K562 (cell line): ENCODE measurements around the gene HERPUD2. TPM values are rescaled to one million over a fixed set of nuclear protein-coding genes. Genes with fewer than 3 reads are reported as not detected.

Source experiments
- ATAC-seq: fragments of 200-7000 bp; cut with Tn5 transposase; 3 replicates; pipeline ENCODE4 v1.9.1; 2020; ENCODE audit warnings: moderate library complexity
- BruUV-seq: library from RNA; stranded (reverse); fragments of 400-500 nt; replicated peaks from 2 replicates; lab custom pipeline; 2021; lab: Mats Ljungman, UMichigan
- CTCF ChIA-PET: fragments of 300-600 bp; formaldehyde crosslinking; extraction: SDS; loops from one replicate; lab custom pipeline; 2021; ENCODE audit warnings: low intra/inter-chr PET ratio; lab: Yijun Ruan, JAX
- POLR2A ChIA-PET: fragments of 300-600, 350-650 bp; sonication (Branson Sonifier 250); formaldehyde crosslinking; extraction: SDS; loops from one replicate; lab custom pipeline; 2021; ENCODE audit warnings: antibody characterized with exemption, inconsistent platforms; lab: Yijun Ruan, JAX
- DNase-seq, 4 experiments: peaks; one replicate each; pipeline versions ENCODE4 v3.0.0 to v3.0.0-alpha.2; 2011 to 2018; ENCODE audit warnings: low spot score in 3 of 4, mixed read lengths in 3 of 4; ENCODE audit errors: extremely low read depth in 1 of 4
- FAIRE-seq: peaks from 2 replicates; lab custom pipeline; 2011; peaks lifted over from hg19 to GRCh38; lab: Jason Lieb, UNC
- H2AFZ ChIP-seq: 2 replicates; pipeline ENCODE4 v1.6.0; 2011; ENCODE audit warnings: low read depth, low read length, control low read depth, inconsistent platforms
- H3K27ac ChIP-seq: fragments of 200-600 bp; 3 replicates; pipeline ENCODE4 v1.8.0; 2011; ENCODE audit warnings: low read depth, mild to moderate bottlenecking, control low read depth, inconsistent platforms, low read length, moderate library complexity, mixed read lengths; ENCODE audit errors: extremely low read depth
- H3K27me3 ChIP-seq, 2 experiments: fragments of 300-600 bp in 1 of 2; 2 replicates in 1 of 2; 3 replicates in 1 of 2; pipeline versions ENCODE4 v1.6.0 to v1.8.0; 2011; ENCODE audit warnings: inconsistent platforms in 2 of 2, low read length in 2 of 2, mild to moderate bottlenecking in 1 of 2, mixed read lengths in 1 of 2, moderate library complexity in 1 of 2; ENCODE audit not compliant: control insufficient read depth in 2 of 2, insufficient read depth in 2 of 2
- H3K36me3 ChIP-seq: fragments of 300-600 bp; 3 replicates; pipeline ENCODE4 v1.8.0; 2011; ENCODE audit warnings: mild to moderate bottlenecking, low read length, inconsistent platforms; ENCODE audit not compliant: control insufficient read depth, insufficient read depth
- H3K4me1 ChIP-seq, 2 experiments: fragments of 200-600 bp in 1 of 2; replicated peaks in 1 of 2; 2 replicates in 1 of 2; 3 replicates in 1 of 2; pipeline versions ENCODE4 v1.5.1 to v1.8.0; 2011; ENCODE audit warnings: inconsistent platforms in 2 of 2, low read length in 2 of 2, mild to moderate bottlenecking in 1 of 2, mixed read lengths in 1 of 2, moderate library complexity in 1 of 2; ENCODE audit not compliant: control insufficient read depth in 2 of 2, insufficient read depth in 2 of 2
- H3K4me2 ChIP-seq: 2 replicates; pipeline ENCODE4 v1.6.1; 2011; ENCODE audit warnings: low read length, control low read depth, inconsistent platforms, mixed read lengths; ENCODE audit not compliant: insufficient read depth
- H3K4me3 ChIP-seq: fragments of 200-600 bp; sonication (generic), shearing (Covaris generic); 2 replicates; pipeline ENCODE4 v1.5.1; 2016; ENCODE audit warnings: control low read depth, inconsistent platforms
- H3K79me2 ChIP-seq: fragments of 200-600 bp; 3 replicates; pipeline ENCODE4 v1.8.0; 2011; ENCODE audit warnings: low read length, inconsistent platforms; ENCODE audit not compliant: control insufficient read depth, insufficient read depth
- H3K9ac ChIP-seq, 2 experiments: 2 replicates each; pipeline versions ENCODE4 v1.6.0 to v1.6.1; 2011; ENCODE audit warnings: low read depth in 2 of 2, low read length in 2 of 2, control low read depth in 1 of 2, inconsistent platforms in 1 of 2, mild to moderate bottlenecking in 1 of 2, mixed read lengths in 1 of 2; ENCODE audit not compliant: insufficient read depth in 1 of 2
- H3K9me1 ChIP-seq: one replicate; pipeline ENCODE4 v1.6.0; 2011; ENCODE audit warnings: inconsistent platforms, mild to moderate bottlenecking, low read length, moderate library complexity; ENCODE audit not compliant: control insufficient read depth, insufficient read depth
- H3K9me3 ChIP-seq: replicated peaks from 2 replicates; pipeline ENCODE4 v1.5.1; 2011; ENCODE audit warnings: low read depth, low read length, inconsistent platforms; ENCODE audit not compliant: control insufficient read depth, insufficient read depth
- H4K20me1 ChIP-seq: replicated peaks from 2 replicates; pipeline ENCODE4 v1.6.1; 2011; ENCODE audit warnings: low read length, inconsistent platforms, mixed read lengths; ENCODE audit not compliant: control insufficient read depth, insufficient read depth
- FOSL1 ChIP-seq: fragments of 200-800 bp; sonication (Bioruptor generic); conservative IDR thresholded peaks from 2 replicates; pipeline ENCODE4 v1.6.1; 2016; ENCODE audit warnings: missing genetic modification characterization, missing compliant biosample characterization
- GATAD2A ChIP-seq: fragments of 450-650 bp; IDR thresholded peaks from 2 replicates; pipeline ENCODE4 v1.6.1; 2017
- KDM5B ChIP-seq: fragments of 200-600 bp; sonication (generic); IDR thresholded peaks from 2 replicates; pipeline ENCODE4 v1.6.1; 2012; ENCODE audit warnings: low read depth, mild to moderate bottlenecking, moderate library complexity, low read length, control low read depth, inconsistent platforms; ENCODE audit not compliant: insufficient replicate concordance
- PTBP1 ChIP-seq: fragments of 200-400 bp; formaldehyde crosslinking; IDR thresholded peaks from 2 replicates; pipeline ENCODE4 v1.6.1; 2017; ENCODE audit warnings: low read depth, low read length
- SMARCE1 ChIP-seq: fragments of 450-650 bp; IDR thresholded peaks from 2 replicates; pipeline ENCODE4 v1.7.1; 2016; ENCODE audit warnings: mild to moderate bottlenecking
- ZNF551 ChIP-seq: fragments of 250-450 bp; sonication (Bioruptor Pico); IDR thresholded peaks from 2 replicates; pipeline ENCODE4 v1.5.0; 2021; ENCODE audit warnings: mild to moderate bottlenecking, moderate library complexity
- WGBS: fragments of 100-300 bp; shearing (Covaris generic); methylation state at CpG from one replicate; pipeline ENCODE4 v1.1.6; 2016; ENCODE audit warnings: low coverage, mixed read lengths; ENCODE audit not compliant: insufficient coverage; ENCODE audit errors: missing lambda C conversion rate; 5-methylcytosine and 5-hydroxymethylcytosine counted together
- in situ Hi-C: fragments of 300-500 bp; cut with MboI; formaldehyde crosslinking; loops from 4 replicates; pipeline ENCODE4 v1.15.0; 2018; ENCODE audit warnings: inconsistent platforms, mixed read lengths
- intact Hi-C: fragments of 100-400 bp; cut with micrococcal nuclease; formaldehyde crosslinking; loops from 2 replicates; pipeline ENCODE4 v1.14.2; 2022
- polyA plus RNA-seq, 8 experiments: library from polyadenylated mRNA; depleted of rRNA in 4 of 8; stranded (reverse) in 5 of 8; unstranded in 3 of 8; fragments of >200 nt; fragmentation: Nextera tagmentation in 2 of 8; fragmentation: Illumina TruSeq in 1 of 8; extraction: Ambion mirVana in 2 of 8; extraction: Trizol in 1 of 8; gene quantifications; 2 replicates each; pipeline versions ENCODE4 v1.2.1 to v1.2.3, GENCODE V29; 2011 to 2014; ENCODE audit warnings: inconsistent platforms in 1 of 8, missing spikeins in 1 of 8
- total RNA-seq, 7 experiments: library from RNA; depleted of rRNA in 6 of 7; stranded (reverse); fragments of >200 nt in 6 of 7; fragmentation: Illumina TruSeq in 2 of 7; extraction: Trizol in 2 of 7; gene quantifications; 2 replicates each; pipeline versions ENCODE4 v1.2.1 to v1.2.3, GENCODE V29; 2011 to 2021; ENCODE audit warnings: low replicate concordance in 1 of 7
- TF ChIP-seq, protein P1 (sequence below): sonication (generic); formaldehyde crosslinking; IDR thresholded peaks from 2 replicates; pipeline ENCODE4 v1.8.1; 2023; ENCODE audit warnings: missing genetic modification reagents, mild to moderate bottlenecking, borderline replicate concordance
- TF ChIP-seq, protein P2 (sequence below): sonication (generic); formaldehyde crosslinking; IDR thresholded peaks from 2 replicates; pipeline ENCODE4 v1.8.0; 2022; ENCODE audit warnings: mild to moderate bottlenecking, missing genetic modification reagents, borderline replicate concordance
- TF ChIP-seq, protein P3 (sequence below): fragments of 250-450 bp; sonication (Bioruptor Pico); IDR thresholded peaks from 2 replicates; pipeline ENCODE4 v1.8.0; 2022; ENCODE audit warnings: inconsistent platforms, mild to moderate bottlenecking, moderate library complexity, borderline replicate concordance
- TF ChIP-seq, protein P4 (sequence below): IDR thresholded peaks from 2 replicates; pipeline ENCODE4 v1.6.1; 2014; ENCODE audit warnings: antibody characterized with exemption
- TF ChIP-seq, protein P5 (sequence below), 2 experiments: fragments of 450-650 bp in 1 of 2; sonication (generic) in 1 of 2; formaldehyde crosslinking in 1 of 2; IDR thresholded peaks in 1 of 2; conservative IDR thresholded peaks in 1 of 2; 2 replicates each; pipeline versions ENCODE4 v1.6.1 to v1.8.1; 2016 to 2023; ENCODE audit warnings: mild to moderate bottlenecking in 2 of 2, moderate library complexity in 2 of 2, inconsistent platforms in 1 of 2, missing genetic modification reagents in 1 of 2

HERPUD2 gene
- total and polyA plus RNA-seq, 9 of the 15 experiments (the other 6 are each of a cell fraction or from before 2014, with no cell fraction given): 4.1 to 28.5 (median 12.3) TPM

DNA sequence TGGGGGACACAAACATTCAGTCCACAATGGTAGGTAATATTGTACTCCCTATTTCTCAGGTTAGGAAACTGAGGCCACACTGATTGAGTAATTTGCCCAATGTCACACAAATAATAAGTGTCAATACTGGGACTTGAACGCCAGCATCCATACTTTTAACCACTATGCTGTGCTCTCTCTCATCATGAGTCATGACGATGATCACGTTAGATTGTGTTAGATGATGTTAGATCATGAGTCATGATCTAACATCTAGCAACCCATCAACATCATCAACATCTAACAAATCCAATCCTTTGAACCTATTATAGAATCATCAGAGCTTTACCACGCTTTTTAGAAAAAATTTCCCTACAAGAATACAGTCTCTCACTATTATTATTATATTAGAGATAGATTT, 28.1 kb upstream of the HERPUD2 start:
- no peak overlapping the region for H3K27ac ChIP-seq
- intact Hi-C loops: no loop called here
- no peaks in the 10 kb centered on the region for H3K9me3 ChIP-seq
- in situ Hi-C loops: no loop called here
- no peak overlapping the region for H3K4me2 ChIP-seq
- FAIRE-seq: no peak
- peaks cover 5 to 11% of the 10 kb centered on the region in 2 experiments; a peak in 4 of 5 replicates for H3K27me3 ChIP-seq
- no peak for ATAC-seq
- WGBS: 3% methylated on average over 4 of the region's 4 CpGs
- POLR2A ChIA-PET: no interaction called here
- no peak overlapping the region for H3K9ac ChIP-seq
- H3K4me1 ChIP-seq: no peaks in the 10 kb centered on the region; a peak in 2 of 5 replicates
- no peaks in the 10 kb centered on the region for H4K20me1 ChIP-seq
- CTCF ChIA-PET: no interaction called here
- no peaks in the 10 kb centered on the region for H3K36me3 ChIP-seq
- H3K4me3 ChIP-seq: no peak overlapping the region
- no TSS peak for BruUV-seq
- no peaks in the 10 kb centered on the region for H3K79me2 ChIP-seq
- no peak for DNase-seq
- H2AFZ ChIP-seq: no peak overlapping the region
- H3K9me1 ChIP-seq: no peaks in the 10 kb centered on the region
- TF ChIP-seq, protein P1, sequence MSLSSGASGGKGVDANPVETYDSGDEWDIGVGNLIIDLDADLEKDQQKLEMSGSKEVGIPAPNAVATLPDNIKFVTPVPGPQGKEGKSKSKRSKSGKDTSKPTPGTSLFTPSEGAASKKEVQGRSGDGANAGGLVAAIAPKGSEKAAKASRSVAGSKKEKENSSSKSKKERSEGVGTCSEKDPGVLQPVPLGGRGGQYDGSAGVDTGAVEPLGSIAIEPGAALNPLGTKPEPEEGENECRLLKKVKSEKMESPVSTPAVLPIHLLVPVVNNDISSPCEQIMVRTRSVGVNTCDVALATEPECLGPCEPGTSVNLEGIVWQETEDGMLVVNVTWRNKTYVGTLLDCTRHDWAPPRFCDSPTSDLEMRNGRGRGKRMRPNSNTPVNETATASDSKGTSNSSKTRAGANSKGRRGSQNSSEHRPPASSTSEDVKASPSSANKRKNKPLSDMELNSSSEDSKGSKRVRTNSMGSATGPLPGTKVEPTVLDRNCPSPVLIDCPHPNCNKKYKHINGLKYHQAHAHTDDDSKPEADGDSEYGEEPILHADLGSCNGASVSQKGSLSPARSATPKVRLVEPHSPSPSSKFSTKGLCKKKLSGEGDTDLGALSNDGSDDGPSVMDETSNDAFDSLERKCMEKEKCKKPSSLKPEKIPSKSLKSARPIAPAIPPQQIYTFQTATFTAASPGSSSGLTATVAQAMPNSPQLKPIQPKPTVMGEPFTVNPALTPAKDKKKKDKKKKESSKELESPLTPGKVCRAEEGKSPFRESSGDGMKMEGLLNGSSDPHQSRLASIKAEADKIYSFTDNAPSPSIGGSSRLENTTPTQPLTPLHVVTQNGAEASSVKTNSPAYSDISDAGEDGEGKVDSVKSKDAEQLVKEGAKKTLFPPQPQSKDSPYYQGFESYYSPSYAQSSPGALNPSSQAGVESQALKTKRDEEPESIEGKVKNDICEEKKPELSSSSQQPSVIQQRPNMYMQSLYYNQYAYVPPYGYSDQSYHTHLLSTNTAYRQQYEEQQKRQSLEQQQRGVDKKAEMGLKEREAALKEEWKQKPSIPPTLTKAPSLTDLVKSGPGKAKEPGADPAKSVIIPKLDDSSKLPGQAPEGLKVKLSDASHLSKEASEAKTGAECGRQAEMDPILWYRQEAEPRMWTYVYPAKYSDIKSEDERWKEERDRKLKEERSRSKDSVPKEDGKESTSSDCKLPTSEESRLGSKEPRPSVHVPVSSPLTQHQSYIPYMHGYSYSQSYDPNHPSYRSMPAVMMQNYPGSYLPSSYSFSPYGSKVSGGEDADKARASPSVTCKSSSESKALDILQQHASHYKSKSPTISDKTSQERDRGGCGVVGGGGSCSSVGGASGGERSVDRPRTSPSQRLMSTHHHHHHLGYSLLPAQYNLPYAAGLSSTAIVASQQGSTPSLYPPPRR (CRISPR knock-in tag): no peak
- TF ChIP-seq, protein P2, sequence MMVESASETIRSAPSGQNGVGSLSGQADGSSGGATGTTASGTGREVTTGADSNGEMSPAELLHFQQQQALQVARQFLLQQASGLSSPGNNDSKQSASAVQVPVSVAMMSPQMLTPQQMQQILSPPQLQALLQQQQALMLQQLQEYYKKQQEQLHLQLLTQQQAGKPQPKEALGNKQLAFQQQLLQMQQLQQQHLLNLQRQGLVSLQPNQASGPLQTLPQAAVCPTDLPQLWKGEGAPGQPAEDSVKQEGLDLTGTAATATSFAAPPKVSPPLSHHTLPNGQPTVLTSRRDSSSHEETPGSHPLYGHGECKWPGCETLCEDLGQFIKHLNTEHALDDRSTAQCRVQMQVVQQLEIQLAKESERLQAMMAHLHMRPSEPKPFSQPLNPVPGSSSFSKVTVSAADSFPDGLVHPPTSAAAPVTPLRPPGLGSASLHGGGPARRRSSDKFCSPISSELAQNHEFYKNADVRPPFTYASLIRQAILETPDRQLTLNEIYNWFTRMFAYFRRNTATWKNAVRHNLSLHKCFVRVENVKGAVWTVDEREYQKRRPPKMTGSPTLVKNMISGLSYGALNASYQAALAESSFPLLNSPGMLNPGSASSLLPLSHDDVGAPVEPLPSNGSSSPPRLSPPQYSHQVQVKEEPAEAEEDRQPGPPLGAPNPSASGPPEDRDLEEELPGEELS (CRISPR knock-in tag): no peak
- 0 out of 2 replicates have a peak, but pooled peaks have one; percentile 40 for TF ChIP-seq FOSL1 (tag)
- TF ChIP-seq GATAD2A: no peak
- TF ChIP-seq, protein P3, sequence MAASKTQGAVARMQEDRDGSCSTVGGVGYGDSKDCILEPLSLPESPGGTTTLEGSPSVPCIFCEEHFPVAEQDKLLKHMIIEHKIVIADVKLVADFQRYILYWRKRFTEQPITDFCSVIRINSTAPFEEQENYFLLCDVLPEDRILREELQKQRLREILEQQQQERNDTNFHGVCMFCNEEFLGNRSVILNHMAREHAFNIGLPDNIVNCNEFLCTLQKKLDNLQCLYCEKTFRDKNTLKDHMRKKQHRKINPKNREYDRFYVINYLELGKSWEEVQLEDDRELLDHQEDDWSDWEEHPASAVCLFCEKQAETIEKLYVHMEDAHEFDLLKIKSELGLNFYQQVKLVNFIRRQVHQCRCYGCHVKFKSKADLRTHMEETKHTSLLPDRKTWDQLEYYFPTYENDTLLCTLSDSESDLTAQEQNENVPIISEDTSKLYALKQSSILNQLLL (CRISPR knock-in tag): no peak
- TF ChIP-seq, protein P4, sequence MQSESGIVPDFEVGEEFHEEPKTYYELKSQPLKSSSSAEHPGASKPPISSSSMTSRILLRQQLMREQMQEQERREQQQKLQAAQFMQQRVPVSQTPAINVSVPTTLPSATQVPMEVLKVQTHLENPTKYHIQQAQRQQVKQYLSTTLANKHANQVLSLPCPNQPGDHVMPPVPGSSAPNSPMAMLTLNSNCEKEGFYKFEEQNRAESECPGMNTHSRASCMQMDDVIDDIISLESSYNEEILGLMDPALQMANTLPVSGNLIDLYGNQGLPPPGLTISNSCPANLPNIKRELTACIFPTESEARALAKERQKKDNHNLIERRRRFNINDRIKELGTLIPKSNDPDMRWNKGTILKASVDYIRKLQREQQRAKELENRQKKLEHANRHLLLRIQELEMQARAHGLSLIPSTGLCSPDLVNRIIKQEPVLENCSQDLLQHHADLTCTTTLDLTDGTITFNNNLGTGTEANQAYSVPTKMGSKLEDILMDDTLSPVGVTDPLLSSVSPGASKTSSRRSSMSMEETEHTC: no peak
- TF ChIP-seq SMARCE1: no peak
- no peak for TF ChIP-seq PTBP1
- TF ChIP-seq, protein P5, sequence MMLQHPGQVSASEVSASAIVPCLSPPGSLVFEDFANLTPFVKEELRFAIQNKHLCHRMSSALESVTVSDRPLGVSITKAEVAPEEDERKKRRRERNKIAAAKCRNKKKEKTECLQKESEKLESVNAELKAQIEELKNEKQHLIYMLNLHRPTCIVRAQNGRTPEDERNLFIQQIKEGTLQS (IDR thresholded peaks at IDR 0.05): peak; percentile 29; the same call in 1 of the 2 replicates
- TF ChIP-seq, protein P5 (CRISPR knock-in tag; conservative IDR thresholded peaks at IDR 0.05): no peak
- no peak for TF ChIP-seq ZNF551
- no peak for TF ChIP-seq KDM5B
